HG02885 (cell line): ENCODE data around the gene HLA-DPB1.
A peak's percentile ranks its signal among the peaks of the same experiment; 100 is the strongest.
"Not testable (repeated sequence)": the region's sequence is repeated elsewhere in the genome, so short reads cannot be mapped to it uniquely, and the experiment has no call there.

Source experiments
- ATAC-seq: cut with Tn5 transposase; IDR thresholded peaks from one replicate; pipeline ENCODE4 v1.9.1; 2021; ENCODE audit warnings: mild to moderate bottlenecking; ENCODE audit not compliant: unreplicated experiment, poor library complexity

Gene HLA-DPB1

DNA sequence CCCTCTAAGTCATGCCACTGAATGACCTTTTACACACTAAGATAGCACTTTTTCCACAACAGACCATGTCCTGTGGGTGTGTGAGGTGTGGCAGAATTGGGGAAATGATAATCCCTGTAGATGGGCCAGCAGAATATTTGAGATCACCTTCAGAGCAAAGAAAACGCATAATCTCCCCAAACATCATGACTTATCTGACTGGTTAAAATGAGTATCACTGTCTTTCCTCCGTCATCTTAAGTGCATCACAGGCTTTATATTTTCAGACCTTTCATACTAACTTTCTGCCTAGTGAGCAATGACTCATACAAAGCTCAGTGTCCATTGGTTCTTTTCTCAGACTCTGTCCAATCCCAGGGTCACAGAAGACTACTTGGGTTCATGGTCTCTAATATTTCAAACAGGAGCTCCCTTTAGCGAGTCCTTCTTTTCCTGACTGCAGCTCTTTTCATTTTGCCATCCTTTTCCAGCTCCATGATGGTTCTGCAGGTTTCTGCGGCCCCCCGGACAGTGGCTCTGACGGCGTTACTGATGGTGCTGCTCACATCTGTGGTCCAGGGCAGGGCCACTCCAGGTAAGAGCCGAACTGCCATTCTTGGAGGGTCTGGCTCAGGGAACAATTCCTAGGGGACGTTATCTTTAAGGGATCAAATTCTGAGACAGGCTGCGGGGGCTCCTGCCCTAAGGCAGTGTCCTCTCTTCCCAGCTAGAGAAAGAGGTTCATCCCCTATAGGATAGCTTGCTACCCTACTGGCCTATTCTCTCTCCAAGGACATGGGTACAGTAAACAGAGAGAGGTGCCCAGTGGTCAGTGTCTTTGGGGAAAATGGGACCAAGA is at the start of gene HLA-DPB1:
TSS of gene HLA-DPB1 (plus strand) at position 423 of the 838 bp plus-strand sequence. CDS start at position 475, 52 bp downstream.
- ATAC-seq, result peak; percentile 77

- ATAC-seq, result no peak
These were observed 47.5 kb upstream of the HLA-DPB1 start for GRCh38 chr6:33028220-33028849.

- peak; percentile 76 for ATAC-seq
These were observed 46.2 kb upstream of the HLA-DPB1 start for GRCh38 chr6:33029328-33030184.

DNA sequence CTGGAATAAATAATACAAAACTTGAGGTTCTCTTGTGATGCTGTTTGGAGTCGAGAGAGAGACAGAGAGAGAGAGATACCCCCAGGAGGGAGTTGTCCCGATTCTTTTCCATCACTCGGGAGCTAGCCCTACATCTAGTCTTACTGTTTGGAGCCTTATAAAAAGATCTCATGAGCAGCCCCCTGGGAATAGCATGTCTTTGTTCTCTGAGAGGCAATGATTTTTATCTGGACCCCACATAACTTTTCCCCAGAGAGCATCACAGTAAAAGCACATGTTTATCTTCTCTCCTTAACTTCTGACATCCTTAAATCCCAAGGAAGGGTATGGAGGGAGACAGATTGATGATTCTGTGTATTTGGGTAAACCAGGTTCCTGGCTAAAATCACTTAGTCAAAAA is 45.5 kb upstream of the HLA-DPB1 start:
- no peak for ATAC-seq

GRCh38 chr6:33034554-33034953 is 41.2 kb upstream of the HLA-DPB1 start:
- ATAC-seq, result no peak

DNA sequence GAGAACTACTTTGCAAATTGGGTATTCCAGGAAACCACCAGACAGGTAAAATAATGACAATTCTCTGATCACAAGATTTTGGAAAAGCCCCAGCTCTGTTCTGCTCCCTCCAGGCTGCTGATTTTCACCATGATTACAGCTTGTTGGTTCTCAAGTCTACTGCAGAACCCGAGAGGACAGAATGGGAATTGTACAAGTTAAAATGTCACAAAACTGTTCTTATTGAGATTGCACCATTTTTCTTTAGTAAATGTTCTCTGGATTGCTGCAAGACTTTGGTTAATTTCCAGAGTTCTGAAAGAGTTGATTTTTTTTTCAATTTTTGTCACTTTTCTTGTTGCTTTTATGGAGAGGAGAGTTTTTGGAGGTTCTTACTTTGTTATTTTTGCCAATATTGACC is 39.3 kb upstream of the HLA-DPB1 start:
- no peak for ATAC-seq

DNA sequence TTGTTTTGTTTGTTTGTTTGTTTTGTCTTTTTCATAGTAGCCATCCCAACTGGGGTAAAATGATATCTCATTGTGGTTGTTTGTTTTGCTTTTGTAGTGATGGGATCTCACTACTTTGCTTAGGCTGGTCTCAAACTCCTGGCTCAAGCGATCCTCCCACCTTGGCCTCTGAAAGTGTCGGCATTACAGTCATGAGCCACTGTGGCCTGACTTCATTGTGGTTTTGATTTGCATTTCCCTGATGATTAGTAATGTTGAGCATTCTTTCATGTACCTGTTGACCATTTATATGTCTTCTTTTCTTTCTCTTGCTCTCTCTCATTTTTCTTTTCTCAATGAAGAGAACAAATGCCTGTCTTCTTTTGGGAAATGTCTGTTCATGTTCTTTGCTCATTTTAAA is 35.6 kb upstream of the HLA-DPB1 start:
- no peak for ATAC-seq

DNA sequence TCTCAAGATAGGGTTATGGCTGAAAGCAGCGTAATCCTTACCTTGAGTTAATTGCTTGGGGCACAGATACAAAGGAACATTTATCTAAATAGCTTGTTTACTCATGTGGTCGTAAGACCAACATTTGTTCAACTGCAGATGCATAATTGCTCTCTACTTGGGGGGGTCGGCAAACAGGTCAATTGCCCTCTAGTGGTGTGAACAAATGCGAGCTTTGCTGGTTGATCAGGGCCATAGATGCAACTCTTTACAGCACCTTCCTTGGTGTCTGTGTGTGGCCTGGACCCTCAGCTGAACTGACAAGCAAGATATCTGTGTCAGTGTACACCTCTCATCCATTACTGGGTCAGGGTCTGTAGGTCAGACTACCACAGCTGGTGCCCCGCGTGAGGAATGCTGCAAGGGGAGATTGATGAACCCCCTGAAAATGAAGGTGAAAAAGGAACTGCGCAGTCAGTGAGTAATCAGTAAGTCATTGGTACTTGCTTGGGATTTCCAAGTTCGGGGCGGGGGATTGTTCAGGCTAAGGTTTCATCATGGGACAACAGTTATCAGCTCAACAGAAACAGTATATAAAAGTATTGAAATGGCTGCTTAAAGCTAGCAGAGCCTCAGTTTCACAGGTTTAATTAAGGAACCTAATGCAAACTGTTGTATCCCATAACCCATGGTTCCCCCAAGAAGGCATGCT is 26.3 kb upstream of the HLA-DPB1 start:
- ATAC-seq, result no peak

GRCh38 chr6:33050014-33050810 is 25.6 kb upstream of the HLA-DPB1 start:
- ATAC-seq, result no peak

GRCh38 chr6:33052627-33053026 is 23.2 kb upstream of the HLA-DPB1 start:
- no peak for ATAC-seq

- ATAC-seq, result no peak
These were observed 22.6 kb upstream of the HLA-DPB1 start for GRCh38 chr6:33053230-33053629.

GRCh38 chr6:33057222-33058150 is 18.3 kb upstream of the HLA-DPB1 start:
- no peak for ATAC-seq

DNA sequence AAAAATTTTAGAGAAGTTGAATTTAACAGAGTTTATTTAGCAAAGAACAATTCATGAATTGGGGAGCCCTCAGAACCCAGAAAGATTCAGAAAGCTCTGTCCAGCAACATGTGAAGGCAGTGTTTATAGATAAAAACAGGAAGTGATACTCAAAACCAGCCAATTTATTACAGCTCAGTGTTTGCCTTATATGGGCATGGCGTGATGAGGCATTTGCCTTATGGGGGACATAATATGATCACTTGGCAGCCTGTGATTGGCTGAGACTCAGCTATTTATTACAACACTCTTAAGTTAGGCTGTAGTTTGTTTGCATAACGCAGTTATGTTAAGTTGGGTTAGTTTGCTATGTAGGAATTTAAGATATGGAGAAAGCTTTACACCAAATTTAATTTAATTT is 13.8 kb upstream of the HLA-DPB1 start:
- ATAC-seq, result no peak

- not testable (repeated sequence) for ATAC-seq
These were observed 12.4 kb upstream of the HLA-DPB1 start for GRCh38 chr6:33063435-33063834.

DNA sequence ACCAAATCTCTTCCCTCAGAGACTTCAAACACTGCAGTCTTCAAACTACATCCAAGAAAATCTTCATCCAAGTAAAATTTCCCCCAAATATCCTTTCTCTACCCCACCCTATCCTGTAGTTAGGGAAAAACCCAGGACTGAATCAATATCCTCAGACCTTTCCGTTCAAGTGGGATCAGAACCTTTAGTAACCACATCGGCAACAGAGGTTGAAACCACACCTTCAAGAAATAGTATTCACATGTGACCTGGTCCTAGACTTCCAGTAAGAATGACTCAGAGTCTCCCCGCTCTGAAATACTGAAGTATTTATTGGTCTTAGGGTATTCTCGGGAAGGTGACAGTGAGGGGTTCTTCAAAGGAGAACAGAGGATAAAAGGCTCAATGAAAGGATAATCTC is 11.1 kb upstream of the HLA-DPB1 start:
- no peak for ATAC-seq

DNA sequence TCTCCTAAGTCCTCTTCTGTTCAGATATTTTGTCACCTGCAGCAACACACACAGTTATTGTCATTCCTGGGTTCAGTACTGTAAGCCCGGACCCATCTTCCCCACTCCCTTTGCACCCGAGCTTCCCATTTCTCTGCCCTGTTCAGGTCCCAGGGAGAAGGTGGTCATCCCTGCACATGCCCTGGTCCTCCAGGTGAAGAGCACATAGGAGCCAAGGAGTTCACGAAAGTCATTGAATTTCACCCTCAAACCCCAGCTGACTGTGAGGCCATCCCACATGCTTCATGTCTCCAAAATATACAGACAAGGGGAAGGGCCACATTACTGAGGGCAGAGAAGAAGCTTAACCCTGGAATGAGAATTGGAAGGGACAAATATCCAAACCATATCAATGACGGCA is 10.5 kb upstream of the HLA-DPB1 start:
- no peak for ATAC-seq

- no peak for ATAC-seq
These were observed 8.8 kb upstream of the HLA-DPB1 start for GRCh38 chr6:33066917-33067521.
